Body of pancreas (tissue), 4 donors: ENCODE data around the gene ARHGEF25.

Experiments
- CTCF ChIP-seq, 7 experiments: fragments of 450-650 bp in 4 of 7; fragments of 200-600 bp in 3 of 7; sonication (generic) in 3 of 7; IDR thresholded peaks; one replicate each; pipeline ENCODE4 v1.5.1; 2016 to 2019; ENCODE audit warnings: antibody characterized with exemption in 7 of 7
- POLR2A ChIP-seq, 3 donors: fragments of 450-650 bp; IDR thresholded peaks; one replicate each; pipeline ENCODE4 v1.6.1; 2016; ENCODE audit warnings: antibody characterized with exemption in 3 of 3, mild to moderate bottlenecking in 2 of 3

- TF ChIP-seq CTCF (IDR thresholded peaks at IDR 0.05), result no peak
- TF ChIP-seq POLR2A (IDR thresholded peaks at IDR 0.05), result no peak
Observed at GRCh38 chr12:57612711-57613426, 1.6 kb downstream of the ARHGEF25 start.
